HEK293 (cell line): ENCODE measurements around the gene SRSF4.

Source experiments
- CTCF ChIA-PET: fragments of 350-600 bp; formaldehyde crosslinking; extraction: SDS; loops from one replicate; lab custom pipeline; 2021; ENCODE audit warnings: antibody characterized with exemption; lab: Yijun Ruan, JAX
- POLR2A ChIA-PET: fragments of 300-600 bp; formaldehyde crosslinking; extraction: SDS; loops from one replicate; lab custom pipeline; 2020; ENCODE audit warnings: antibody characterized with exemption, inconsistent platforms; lab: Yijun Ruan, JAX
- H3K27ac ChIP-seq: fragments of 200-500 bp; sonication (Bioruptor generic); 2 replicates; pipeline ENCODE4 v1.5.1; 2014; ENCODE audit warnings: low read depth, low read length, control low read depth, inconsistent platforms; ENCODE audit errors: extremely low read depth
- H3K36me3 ChIP-seq, 2 experiments: fragments of 200-500 bp in 1 of 2; sonication (Bioruptor generic) in 1 of 2; 1 replicate in 1 of 2; 2 replicates in 1 of 2; pipeline ENCODE4 v1.5.1; 2014 to 2017; ENCODE audit warnings: inconsistent platforms in 2 of 2, low read length in 2 of 2; ENCODE audit not compliant: control insufficient read depth in 2 of 2, insufficient read depth in 1 of 2
- H3K4me1 ChIP-seq: fragments of 200-500 bp; sonication (Bioruptor generic); 2 replicates; pipeline ENCODE4 v1.5.1; 2014; ENCODE audit warnings: mild to moderate bottlenecking, low read length, inconsistent platforms; ENCODE audit not compliant: control insufficient read depth, insufficient read depth
- H3K4me3 ChIP-seq: 2 replicates; pipeline ENCODE4 v1.5.1; 2011; ENCODE audit warnings: low read depth, mild to moderate bottlenecking, control low read depth, low read length, moderate library complexity
- H3K9me3 ChIP-seq: fragments of 200-500 bp; sonication (Bioruptor generic); 2 replicates; pipeline ENCODE4 v1.5.1; 2014; ENCODE audit warnings: low read depth, low read length, inconsistent platforms; ENCODE audit not compliant: control insufficient read depth, insufficient read depth
- HIC1 ChIP-seq: fragments of 450-650 bp; formaldehyde crosslinking; IDR thresholded peaks from 2 replicates; pipeline ENCODE4 v1.5.1; 2016; ENCODE audit warnings: missing biosample characterization, missing genetic modification characterization
- KLF16 ChIP-seq: fragments of 450-650 bp; formaldehyde crosslinking; IDR thresholded peaks from 2 replicates; pipeline ENCODE4 v1.5.1; 2017; ENCODE audit warnings: missing biosample characterization, missing genetic modification characterization
- ZNF121 ChIP-seq: fragments of 450-650 bp; formaldehyde crosslinking; IDR thresholded peaks from 2 replicates; pipeline ENCODE4 v1.5.1; 2016; ENCODE audit warnings: missing biosample characterization, missing genetic modification characterization
- ZNF157 ChIP-seq: fragments of 450-650 bp; formaldehyde crosslinking; IDR thresholded peaks from 2 replicates; pipeline ENCODE4 v1.5.1; 2016; ENCODE audit warnings: missing biosample characterization, missing genetic modification characterization
- ZNF211 ChIP-seq: fragments of 450-650 bp; formaldehyde crosslinking; IDR thresholded peaks from 2 replicates; pipeline ENCODE4 v1.5.1; 2016; ENCODE audit warnings: low read depth, missing biosample characterization, missing genetic modification characterization
- ZNF239 ChIP-seq: fragments of 450-650 bp; formaldehyde crosslinking; IDR thresholded peaks from 2 replicates; pipeline ENCODE4 v1.5.1; 2016; ENCODE audit warnings: missing biosample characterization, missing genetic modification characterization
- ZNF248 ChIP-seq: fragments of 450-650 bp; formaldehyde crosslinking; IDR thresholded peaks from 2 replicates; pipeline ENCODE4 v1.5.1; 2017; ENCODE audit warnings: missing biosample characterization, missing genetic modification characterization
- ZNF274 ChIP-seq, 2 experiments: fragments of 200-500 bp in 1 of 2; fragments of 450-650 bp in 1 of 2; sonication (Bioruptor generic) in 1 of 2; formaldehyde crosslinking in 1 of 2; IDR thresholded peaks; 2 replicates each; pipeline versions ENCODE4 v1.5.1 to v1.6.1; 2014 to 2016; ENCODE audit warnings: borderline replicate concordance in 1 of 2, inconsistent platforms in 1 of 2, low read length in 1 of 2, missing biosample characterization in 1 of 2, missing genetic modification characterization in 1 of 2
- ZNF785 ChIP-seq: fragments of 450-650 bp; formaldehyde crosslinking; IDR thresholded peaks from 2 replicates; pipeline ENCODE4 v1.5.1; 2016; ENCODE audit warnings: missing biosample characterization, missing genetic modification characterization
- ZSCAN5A ChIP-seq: fragments of 450-650 bp; formaldehyde crosslinking; IDR thresholded peaks from 2 replicates; pipeline ENCODE4 v1.5.1; 2016; ENCODE audit warnings: missing biosample characterization, missing genetic modification characterization
- TF ChIP-seq, protein P1 (sequence below): fragments of 450-650 bp; formaldehyde crosslinking; IDR thresholded peaks from 2 replicates; pipeline ENCODE4 v1.5.1; 2016; ENCODE audit warnings: missing biosample characterization, missing genetic modification characterization
- TF ChIP-seq, protein P2 (sequence below): IDR thresholded peaks from 2 replicates; pipeline ENCODE4 v1.6.1; 2011; ENCODE audit warnings: mild to moderate bottlenecking, low read depth, low read length, borderline replicate concordance
- TF ChIP-seq, protein P3 (sequence below): fragments of 450-650 bp; formaldehyde crosslinking; IDR thresholded peaks from 2 replicates; pipeline ENCODE4 v1.5.1; 2016; ENCODE audit warnings: missing biosample characterization, missing genetic modification characterization
- TF ChIP-seq, protein P4 (sequence below): fragments of 450-650 bp; formaldehyde crosslinking; IDR thresholded peaks from 2 replicates; pipeline ENCODE4 v1.5.1; 2017; ENCODE audit warnings: missing biosample characterization, missing genetic modification characterization

SRSF4 gene

GRCh38 chr1:29128739-29129138, 53.0 kb downstream of the SRSF4 start:
- POLR2A ChIA-PET = no interaction called here
- CTCF ChIA-PET = interaction anchor here (0.6 to 0.8 kb wide), 3 partner anchors 11 to 69 kb away, joined by 3 to 4 read pairs (median 3); no protein-coding TSS in a partner anchor
- TF ChIP-seq, protein P1, sequence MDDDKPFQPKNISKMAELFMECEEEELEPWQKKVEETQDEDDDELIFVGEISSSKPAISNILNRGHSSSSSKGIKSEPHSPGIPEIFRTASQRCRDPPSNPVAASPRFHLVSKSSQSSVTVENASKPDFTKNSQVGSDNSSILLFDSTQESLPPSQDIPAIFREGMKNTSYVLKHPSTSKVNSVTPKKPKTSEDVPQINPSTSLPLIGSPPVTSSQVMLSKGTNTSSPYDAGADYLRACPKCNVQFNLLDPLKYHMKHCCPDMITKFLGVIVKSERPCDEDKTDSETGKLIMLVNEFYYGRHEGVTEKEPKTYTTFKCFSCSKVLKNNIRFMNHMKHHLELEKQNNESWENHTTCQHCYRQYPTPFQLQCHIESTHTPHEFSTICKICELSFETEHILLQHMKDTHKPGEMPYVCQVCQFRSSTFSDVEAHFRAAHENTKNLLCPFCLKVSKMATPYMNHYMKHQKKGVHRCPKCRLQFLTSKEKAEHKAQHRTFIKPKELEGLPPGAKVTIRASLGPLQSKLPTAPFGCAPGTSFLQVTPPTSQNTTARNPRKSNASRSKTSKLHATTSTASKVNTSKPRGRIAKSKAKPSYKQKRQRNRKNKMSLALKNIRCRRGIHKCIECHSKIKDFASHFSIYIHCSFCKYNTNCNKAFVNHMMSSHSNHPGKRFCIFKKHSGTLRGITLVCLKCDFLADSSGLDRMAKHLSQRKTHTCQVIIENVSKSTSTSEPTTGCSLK (tag by site-specific recombination) = no peak
- no peak for TF ChIP-seq HIC1 (tag by site-specific recombination)
- TF ChIP-seq ZNF239 (tag by site-specific recombination) = no peak
- no peak for TF ChIP-seq ZNF274 (IDR thresholded peaks at IDR 0.05; ENCODE audit: low read length)
- no peak for TF ChIP-seq ZNF274 (tag by site-specific recombination; IDR thresholded peaks at IDR 0.05; ENCODE audit: borderline replicate concordance)
- TF ChIP-seq, protein P2, sequence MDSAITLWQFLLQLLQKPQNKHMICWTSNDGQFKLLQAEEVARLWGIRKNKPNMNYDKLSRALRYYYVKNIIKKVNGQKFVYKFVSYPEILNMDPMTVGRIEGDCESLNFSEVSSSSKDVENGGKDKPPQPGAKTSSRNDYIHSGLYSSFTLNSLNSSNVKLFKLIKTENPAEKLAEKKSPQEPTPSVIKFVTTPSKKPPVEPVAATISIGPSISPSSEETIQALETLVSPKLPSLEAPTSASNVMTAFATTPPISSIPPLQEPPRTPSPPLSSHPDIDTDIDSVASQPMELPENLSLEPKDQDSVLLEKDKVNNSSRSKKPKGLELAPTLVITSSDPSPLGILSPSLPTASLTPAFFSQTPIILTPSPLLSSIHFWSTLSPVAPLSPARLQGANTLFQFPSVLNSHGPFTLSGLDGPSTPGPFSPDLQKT = no peak
- no peak for TF ChIP-seq ZSCAN5A (tag by site-specific recombination)
- no peak for TF ChIP-seq ZNF157
- TF ChIP-seq, protein P3, sequence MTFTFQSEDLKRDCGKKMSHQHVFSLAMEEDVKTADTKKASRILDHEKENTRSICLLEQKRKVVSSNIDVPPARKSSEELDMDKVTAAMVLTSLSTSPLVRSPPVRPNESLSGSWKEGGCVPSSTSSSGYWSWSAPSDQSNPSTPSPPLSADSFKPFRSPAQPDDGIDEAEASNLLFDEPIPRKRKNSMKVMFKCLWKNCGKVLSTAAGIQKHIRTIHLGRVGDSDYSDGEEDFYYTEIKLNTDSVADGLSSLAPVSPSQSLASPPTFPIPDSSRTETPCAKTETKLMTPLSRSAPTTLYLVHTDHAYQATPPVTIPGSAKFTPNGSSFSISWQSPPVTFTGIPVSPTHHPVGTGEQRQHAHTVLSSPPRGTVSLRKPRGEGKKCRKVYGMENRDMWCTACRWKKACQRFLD (tag by site-specific recombination) = no peak
- TF ChIP-seq ZNF211 (tag by site-specific recombination) = no peak
- TF ChIP-seq ZNF121 (tag by site-specific recombination) = no peak
- TF ChIP-seq, protein P4, sequence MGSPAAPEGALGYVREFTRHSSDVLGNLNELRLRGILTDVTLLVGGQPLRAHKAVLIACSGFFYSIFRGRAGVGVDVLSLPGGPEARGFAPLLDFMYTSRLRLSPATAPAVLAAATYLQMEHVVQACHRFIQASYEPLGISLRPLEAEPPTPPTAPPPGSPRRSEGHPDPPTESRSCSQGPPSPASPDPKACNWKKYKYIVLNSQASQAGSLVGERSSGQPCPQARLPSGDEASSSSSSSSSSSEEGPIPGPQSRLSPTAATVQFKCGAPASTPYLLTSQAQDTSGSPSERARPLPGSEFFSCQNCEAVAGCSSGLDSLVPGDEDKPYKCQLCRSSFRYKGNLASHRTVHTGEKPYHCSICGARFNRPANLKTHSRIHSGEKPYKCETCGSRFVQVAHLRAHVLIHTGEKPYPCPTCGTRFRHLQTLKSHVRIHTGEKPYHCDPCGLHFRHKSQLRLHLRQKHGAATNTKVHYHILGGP = no peak
- no peak for TF ChIP-seq ZNF785
- no peak for TF ChIP-seq ZNF248 (tag by site-specific recombination)

GRCh38 chr1:29126198-29126597, 55.5 kb downstream of the SRSF4 start:
- ChIA-PET POLR2A (interaction anchor here (1.1 kb wide), 1 partner anchor 10 kb away, joined by 3 read pairs; no protein-coding TSS in a partner anchor), CTCF (interaction anchor here (0.6 kb wide), 1 partner anchor 1654 kb away, joined by 3 read pairs; no protein-coding TSS in a partner anchor)
- no peaks in the 10 kb centered on the region for H3K9me3 ChIP-seq
- no peak overlapping the region for H3K4me3 ChIP-seq
- H3K27ac ChIP-seq = no peak overlapping the region
- no peaks in the 10 kb centered on the region for H3K4me1 ChIP-seq
- H3K36me3 ChIP-seq = no peaks in the 10 kb centered on the region
- TF ChIP-seq ZSCAN5A (tag by site-specific recombination) (no peak), ZNF121 (tag by site-specific recombination) (peak; percentile 88), KLF16 (no peak)

More at GRCh38 chr1:29128739-29129138, 53.0 kb downstream of the SRSF4 start:
- H3K4me3 ChIP-seq = no peak overlapping the region
- H3K27ac ChIP-seq = no peak overlapping the region
- no peaks in the 10 kb centered on the region for H3K9me3 ChIP-seq
- no peaks in the 10 kb centered on the region for H3K36me3 ChIP-seq
- H3K4me1 ChIP-seq = no peaks in the 10 kb centered on the region
